Islet precursor cell (in vitro differentiated cells): ENCODE data around the gene ZNF302.
"Not testable (repeated sequence)": the region's sequence is repeated elsewhere in the genome, so short reads cannot be mapped to it uniquely, and the experiment has no call there.

Experiments
- DNase-seq: peaks from one replicate; pipeline ENCODE4 v3.0.0-alpha.2; 2018

The ZNF302 gene

DNA sequence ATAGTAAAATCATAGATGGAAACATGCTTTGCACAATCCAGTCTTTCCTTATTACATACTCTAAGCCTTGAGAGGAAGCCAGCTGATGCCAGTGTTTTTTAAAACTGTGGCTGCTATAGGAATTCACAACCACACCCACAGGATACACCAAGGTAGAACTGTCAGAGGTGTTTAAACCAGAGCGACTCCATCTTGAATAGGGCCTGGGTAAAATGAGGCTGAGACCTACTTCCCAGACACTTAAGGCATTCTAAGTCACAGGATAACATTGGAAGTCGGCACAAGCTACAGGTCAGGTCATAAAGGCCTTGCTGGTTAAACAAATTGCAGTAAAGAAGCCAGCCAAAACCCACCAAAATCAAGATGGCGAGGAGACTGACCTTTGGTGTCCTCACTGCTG is 2.2 kb upstream of the ZNF302 start:
- DNase-seq, result no peak

DNA sequence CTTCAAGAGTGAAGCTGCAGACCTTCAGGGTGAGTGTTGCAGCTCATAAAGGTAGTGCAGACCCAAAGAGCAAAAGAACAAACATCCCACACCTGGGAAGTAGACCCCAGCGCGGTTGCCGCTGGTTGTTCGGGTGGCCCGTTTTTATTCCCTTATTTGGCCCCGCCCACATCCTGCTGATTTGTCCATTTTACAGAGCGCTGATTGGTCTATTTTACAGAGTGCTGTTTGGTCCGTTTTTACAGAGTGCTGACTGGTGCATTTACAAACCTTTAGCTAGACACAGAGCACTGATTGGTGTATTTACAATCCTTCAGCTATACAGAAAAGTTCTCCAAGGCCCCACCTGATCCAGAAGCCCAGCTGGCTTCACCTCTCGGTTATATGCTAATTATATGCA is 1.6 kb upstream of the ZNF302 start:
- DNase-seq, result no peak

DNA sequence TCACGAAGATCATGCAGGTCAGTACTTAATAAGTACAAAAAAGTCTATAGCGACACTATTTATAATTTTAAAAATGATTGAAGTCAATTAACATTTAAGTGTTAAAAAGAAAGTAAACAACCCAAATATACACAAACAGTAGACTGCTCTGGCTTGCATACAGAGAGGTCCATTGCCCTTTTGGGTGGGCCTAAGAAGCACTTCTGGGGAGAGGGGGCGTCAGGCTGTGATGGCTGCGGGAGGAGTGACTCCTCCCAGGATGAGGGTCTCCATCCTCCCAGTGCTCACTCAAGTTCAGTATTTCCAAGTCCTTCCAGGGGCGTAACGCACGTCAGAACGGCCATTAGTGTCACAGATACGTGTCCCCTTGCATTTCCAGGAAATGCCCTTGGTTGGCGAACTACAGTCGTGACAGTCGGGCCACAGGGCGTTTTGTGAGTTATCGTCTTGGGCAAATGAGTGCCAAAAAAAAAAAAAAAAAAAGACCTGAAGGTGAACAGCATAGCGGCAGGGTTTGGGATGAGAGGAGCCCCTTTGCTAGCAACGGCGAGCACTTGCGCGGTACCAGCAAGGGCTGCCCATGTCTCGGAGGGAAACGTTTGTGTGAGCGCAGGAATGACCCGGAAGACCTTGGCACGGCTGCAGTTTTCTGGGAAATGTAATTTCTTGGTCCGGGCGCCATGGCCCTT is 637 bp upstream of the ZNF302 start, which contains the start of gene SCGB2B2:
SCGB2B2 (minus strand) TSS at position 463 of the 689 bp plus-strand sequence. CDS start 82,596 bp downstream, outside the sequence.
- DNase-seq, result peak; percentile 58

DNA sequence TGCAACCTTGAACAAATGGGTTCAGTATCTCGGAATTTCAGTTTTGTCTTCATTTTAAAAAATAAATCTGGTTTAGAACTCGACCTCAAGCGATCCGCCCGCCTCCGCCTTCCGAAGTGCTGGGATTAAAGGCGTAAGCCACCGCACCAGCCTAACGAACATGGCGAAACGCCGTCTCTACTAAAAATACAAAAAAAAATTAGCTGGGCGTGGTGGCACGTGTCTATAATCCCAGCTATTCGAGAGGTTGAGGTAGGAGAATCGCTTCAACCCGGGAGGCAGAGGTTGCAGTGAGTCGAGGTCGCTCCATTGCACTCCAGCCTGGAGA is 571 bp downstream of the ZNF302 start:
- no peak for DNase-seq

DNA sequence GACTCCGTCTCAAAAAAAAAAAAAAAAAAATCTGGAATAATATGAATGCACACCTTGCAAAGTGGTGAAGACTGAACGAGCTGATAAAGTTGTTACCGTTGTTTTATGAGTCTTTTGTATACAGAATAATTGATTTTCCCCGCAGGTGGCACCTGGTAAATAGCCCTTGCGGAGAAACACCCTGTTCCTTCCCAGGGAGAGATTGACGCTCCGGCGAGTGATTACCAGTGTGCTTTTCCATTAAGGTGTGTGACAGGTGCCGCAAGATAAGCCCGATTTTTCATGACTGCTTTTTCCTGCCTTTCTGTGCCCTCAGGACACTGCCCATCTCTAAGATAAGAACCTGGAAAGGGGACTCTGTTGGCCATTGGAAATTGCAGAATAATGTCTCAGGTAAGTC is 943 bp downstream of the ZNF302 start:
- no peak for DNase-seq

DNA sequence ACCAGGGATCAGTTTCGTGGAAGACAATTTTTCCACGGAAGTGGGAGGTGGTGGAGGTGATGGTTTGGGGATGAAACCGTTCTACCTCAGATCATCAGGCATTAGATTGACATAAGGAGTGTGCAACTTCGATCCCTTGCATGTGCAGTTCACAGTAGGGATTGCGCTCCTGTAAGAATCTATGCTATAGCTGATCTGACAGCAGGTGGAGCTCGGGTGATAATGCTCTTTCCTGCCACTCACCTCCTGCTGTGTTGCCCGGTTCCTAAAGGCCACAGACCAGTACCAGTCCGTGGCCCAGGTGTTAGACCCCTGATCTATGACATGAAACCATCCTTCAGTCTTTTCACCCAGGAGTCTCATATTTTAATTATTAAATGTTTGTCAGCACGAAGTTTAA is 4.0 kb downstream of the ZNF302 start:
- no peak for DNase-seq

DNA sequence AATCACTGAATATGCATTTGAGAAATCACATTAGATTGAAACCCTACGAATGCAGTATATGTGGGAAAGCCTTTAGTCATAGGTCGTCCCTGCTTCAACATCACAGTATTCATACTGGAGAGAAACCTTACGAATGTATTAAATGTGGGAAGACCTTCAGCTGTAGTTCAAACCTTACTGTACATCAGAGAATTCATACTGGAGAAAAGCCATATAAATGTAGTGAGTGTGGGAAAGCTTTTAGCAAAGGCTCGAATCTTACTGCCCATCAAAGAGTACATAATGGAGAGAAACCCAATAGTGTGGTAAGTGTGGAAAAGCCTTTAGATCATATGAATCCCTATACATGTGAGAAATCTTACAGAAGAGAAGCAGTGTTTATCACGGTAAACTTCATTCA is 7.8 kb downstream of the ZNF302 start:
- not testable (repeated sequence) for DNase-seq

DNA sequence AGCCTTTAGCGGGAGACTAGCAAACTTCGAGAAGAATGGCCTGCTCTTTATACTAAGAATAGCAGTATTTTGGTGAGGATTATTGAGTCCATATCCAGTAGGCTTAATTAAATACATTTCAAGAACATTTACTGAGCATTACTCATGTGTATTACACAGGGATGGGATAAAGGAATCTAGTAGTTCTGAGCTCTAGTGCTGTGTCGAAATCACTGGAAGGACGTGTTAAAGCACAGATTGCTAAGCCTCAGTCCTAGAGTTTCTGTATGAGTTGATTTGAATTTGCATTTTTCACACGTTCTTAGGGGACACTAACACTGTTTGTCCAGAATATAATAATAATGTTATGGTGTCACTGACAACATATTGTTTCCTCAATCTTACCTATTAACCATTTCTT is 9.0 kb downstream of the ZNF302 start:
- DNase-seq, result no peak

DNA sequence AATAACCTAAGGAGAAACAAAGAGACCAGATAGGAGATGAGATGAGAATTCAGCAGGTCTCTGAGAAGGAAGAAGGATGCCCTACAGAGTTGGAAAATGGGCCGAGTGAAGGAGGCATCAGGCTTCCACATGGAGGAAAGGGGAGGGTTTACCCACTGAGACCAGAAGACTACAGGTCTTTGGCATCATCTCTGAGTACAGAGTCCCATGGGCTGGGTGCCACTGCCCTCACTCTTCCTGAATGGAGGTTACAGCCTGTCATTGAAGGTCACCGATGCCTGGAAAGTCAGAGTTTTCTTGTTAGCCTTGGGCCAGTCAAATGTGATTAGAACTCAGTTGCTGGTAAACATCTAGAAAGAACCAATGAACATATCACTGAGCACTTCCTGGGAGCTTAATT is 9.9 kb downstream of the ZNF302 start:
- DNase-seq, result no peak

DNA sequence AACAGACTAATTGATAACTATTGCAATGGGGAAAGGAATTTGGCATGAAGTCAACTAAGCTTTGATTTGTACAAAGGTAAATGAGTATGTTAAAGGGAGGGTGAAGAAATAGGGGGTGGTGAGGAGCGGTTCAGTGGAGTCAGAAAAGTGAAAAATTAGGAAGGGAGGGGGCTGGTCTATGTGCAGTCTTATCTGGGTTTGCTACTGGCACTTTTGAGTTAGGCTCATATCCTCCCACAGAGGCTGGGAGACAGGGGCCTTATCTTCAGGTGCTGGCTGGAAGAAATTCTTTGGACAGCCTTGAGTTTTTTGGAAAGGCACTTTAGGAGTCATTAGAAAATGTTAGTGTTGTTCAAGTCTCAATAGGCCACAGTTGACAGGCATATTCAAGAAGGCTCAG is 11.1 kb downstream of the ZNF302 start:
- no peak for DNase-seq

DNA sequence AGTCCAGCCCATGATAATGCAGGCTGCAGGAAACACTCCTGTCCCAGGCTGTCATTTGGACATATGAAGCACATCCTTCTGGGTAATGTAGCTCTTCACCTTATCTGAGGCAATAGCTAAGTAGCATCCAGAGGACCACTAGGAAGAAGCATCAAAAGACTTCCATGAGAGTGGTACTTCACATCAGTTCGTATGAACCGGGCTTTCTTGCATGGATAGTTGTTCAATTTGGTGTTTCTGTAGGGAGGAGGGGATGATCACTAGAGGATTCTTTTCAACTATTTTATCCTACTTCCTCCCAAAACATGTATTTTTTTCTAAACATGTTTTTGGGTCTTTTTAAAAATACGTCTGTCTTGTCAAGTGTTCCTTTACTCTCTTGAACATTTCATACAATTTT is 12.9 kb downstream of the ZNF302 start:
- DNase-seq, result no peak

DNA sequence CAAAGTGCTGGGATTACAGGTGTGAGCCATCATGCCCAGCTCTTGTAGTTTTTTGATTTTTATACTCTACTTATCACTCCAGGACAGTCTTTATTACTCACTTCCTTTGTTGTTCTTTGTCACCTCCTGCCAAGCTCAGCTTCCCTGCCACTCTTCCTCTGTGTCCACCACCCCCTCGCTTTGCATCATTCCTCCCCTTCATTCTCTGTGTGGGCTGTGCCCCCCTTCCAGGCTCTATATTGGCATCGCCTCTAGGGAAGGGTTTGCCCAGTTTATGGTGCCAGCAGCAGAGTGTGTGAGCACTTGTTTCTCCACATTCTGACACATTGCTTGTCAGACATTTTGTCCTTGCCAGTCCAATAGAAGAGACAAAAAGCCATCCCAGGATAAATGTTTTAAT is 15.1 kb downstream of the ZNF302 start:
- DNase-seq, result no peak

DNA sequence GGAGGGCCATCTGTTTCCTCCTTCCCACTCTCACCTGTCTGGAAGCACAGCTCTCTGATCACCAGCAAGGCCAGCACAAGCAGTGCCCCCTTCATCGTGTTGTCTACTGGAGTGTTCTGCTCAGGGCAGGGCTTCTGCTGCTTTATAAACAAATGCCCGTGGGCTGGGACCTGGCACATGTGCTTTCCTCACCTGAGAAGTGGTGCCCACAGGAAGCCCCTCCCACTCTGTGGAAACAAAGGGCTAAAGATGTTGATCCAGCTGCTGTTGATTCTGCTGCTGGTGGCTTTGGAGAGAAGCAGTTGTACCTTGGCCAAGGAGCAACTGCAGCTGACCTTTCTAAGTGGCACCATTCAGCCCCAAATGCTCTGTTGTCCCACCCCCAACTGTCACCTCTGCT is 30.2 kb downstream of the ZNF302 start:
- no peak for DNase-seq

DNA sequence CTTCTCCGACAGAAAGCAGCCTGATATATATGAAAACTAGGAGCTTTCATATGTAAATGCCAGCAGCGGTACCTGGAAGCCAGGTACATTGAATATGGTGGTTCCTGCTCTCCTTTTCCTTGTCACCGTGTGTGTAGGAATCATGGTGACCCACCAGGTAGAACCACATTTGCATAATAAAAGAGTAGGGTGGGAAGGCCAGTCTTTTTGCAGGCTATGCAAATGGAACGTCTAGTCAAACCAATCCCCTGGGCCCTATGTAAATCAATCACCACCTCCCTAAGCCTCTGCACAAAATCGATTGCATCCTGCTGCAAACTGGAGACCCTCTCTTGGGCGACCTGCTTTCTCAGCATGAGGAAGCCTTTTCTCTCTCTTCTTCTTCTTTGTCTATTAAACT is 34.4 kb downstream of the ZNF302 start:
- no peak for DNase-seq

DNA sequence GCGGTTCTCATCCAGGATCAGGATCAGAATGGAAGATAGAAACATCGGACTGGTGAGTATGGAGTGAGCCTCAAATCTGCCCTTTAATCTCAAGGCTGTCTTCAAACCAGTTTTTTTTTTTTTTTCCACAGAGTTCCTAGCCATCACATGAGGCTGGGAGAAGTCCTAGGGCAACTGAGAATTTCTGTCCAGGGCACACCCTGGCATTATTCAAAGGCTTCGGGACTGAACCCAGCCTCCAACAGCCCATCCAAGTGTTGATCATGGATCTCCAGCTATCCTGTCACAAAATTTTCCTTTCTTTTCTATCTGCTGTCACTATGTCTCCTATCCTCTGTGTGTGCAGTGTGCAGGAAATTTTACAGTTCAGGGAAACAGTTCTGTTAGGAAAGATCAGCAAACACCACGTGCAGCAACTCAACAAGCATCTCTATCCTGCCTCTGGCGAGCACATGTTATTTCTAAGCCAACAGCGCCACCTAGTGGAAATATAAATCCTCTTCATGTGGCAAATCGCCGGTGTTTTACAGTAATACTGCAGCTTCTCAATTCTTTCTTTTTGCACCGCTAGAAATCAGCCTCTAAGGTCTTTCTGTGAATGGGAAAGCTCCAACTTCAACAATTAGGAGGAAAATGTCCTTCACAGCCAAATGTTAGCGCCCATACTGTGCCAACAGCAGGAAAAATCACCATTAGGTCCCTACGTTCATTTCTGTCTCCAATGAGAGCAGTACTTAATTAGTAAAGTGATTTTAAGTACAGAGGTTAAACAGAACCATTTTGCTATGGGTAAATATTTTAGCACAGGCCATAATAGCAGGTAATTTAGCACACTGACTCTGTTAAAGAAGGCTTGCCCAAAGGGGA is 35.1 kb downstream of the ZNF302 start:
- DNase-seq, result peak; percentile 64

DNA sequence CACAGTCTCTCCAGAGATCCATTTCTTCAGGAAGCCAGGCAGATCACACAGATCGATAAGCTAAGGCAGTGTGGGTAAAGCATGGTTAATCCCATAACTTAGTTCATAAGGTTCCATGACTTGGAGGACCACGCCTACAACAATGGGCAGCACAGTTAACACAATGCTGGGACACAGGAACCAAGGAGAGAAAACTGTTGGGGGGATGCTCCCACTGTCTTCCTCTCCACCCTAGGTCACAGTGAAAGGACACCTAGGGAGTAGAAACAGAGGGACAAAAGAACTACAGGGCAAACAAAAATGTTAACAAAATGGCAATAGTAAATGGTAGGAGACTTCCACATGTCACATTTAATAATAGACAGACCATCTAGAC is 35.8 kb downstream of the ZNF302 start:
- DNase-seq, result no peak

DNA sequence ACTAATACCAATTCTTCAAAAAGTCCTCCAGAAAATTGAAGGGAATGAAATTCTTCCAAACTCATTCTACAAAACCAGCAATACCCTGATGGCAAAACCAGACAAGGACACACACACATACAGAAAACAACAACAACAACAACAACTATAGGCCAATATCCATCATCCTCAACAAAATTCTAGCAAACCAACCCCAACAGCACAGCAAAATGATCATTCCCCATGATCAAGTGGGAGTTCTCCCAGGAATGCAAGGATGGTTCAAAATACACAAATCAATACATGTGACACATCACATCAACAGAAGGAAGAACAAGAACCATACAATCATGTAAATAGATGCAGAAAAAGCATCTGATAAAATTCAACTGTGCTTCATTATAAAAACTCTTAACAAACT is 37.9 kb downstream of the ZNF302 start:
- DNase-seq, result no peak

DNA sequence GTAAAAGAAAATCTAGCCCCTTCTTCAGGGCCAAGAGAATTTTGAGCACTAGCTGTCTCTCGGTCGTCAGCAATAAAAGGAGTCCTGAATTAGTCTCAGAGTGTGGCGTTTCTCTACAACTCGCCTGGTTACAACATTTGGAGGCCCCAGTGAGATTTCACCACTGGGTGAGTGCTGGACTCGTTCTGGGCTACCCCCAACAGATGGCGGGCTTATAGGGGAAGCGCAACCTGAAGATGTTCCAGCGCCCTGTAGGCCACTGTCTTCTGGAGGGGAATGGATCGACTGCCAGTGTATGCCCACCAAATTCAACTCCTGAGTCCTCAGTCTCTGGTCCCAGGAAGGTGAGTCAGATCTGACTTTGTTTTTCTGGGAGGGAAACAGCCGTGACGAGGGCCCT is 44.9 kb downstream of the ZNF302 start:
- DNase-seq, result no peak

DNA sequence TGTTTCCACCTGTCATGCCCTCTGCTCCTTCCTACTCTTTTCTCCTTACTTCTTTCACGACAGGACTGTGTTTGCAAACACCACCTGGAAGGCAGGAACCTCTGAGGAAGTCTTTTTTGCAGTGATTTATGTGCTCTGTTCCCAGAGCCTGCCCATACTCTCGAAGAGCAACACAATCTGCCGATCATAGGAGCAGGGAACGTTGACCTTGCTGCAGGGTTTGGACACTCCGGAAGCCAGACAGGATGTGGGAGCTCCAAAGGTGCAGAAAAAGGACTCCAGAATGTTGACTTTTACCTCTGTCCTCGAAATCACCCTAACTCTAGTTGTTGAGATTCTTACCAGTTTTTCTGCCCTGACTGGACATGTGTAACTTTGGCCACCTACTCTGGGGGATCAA is 47.9 kb downstream of the ZNF302 start:
- DNase-seq, result no peak

DNA sequence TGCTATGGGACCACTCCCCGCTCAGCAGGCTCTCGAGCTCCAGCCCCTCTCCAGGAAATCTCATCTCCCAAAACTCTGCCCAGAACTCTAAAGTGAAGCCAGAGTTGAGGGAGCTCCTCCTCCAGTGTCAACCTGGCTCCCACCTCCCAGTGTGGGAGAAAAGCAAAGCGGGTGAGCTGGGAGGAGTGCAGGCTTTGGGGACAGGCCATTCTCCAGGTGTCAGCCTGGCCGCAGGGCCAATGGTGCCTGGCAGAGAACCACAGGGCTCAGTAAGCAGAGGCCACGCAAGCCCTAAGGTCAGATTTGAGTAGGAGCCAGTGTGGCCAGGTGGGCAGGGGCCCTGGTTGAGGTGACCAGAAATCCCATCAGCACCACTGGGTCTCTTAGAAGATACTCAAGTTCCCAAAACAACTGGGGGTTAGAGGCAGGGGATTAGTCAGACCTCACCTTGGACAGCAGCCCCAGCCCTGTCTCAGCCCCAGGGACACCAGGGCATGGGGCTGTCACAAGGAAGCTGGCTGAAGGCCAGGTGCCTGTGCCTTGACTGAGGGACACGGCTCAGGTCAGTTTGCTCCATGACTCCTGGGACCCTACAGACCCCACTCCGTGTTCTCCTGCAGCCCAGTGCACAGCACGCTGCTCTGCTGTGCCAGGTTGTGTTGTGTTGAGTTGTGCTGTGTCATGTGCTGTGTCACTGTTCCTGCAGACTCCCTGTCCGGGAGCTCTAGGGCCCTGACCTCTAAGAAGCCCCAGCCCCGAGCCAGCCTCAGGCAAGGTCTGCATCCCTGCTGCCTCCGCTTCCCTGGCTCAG is 53.7 kb downstream of the ZNF302 start:
- DNase-seq, result no peak

DNA sequence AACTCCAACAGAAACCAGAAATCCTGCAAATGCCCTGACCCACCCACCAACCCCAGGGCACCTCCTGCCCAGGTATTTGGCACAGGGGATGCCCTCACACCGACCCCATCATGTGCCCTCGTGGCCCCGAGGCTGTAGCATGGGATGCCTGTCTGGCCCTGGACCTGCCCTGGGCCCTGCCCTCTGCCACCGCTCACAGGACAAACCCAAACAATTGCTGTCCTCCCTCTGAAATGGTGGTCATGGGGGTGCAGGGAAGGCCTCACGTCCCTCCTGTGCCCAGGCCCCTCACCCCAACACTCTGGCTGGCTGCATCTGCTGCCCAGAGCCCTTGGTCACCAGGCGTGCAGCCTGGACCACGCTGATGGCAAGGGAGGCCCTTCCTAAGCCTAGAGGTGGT is 54.5 kb downstream of the ZNF302 start:
- DNase-seq, result no peak

DNA sequence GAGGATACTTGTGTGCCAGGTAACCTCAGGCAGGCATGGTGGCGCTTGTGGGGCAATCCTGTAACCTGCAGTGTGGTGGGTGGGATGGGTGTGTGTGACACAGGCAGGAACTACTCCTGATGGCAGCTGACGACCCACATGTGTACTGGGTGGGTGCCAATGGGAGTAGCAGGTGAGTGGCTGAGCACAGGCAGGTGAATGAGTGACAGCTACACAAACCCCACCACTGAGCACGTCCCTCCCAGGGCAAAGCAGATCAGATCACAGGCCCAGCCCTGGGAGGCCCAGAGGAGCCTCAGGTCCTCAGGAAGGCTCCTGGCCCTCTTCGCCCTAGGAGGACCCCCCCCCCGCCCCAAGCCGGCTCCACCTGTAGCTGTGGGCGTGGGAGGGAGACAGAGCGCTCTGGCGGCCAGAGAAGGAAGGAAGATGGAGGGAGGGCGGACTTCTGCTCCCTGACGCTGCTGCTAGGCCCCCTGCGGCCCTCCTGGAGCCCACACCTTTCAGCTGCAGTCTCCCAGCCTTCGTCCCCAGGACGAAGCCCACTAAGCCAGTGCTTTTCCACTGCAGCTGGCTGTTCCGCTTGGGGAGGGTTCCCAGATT is 55.2 kb downstream of the ZNF302 start:
- DNase-seq, result no peak

DNA sequence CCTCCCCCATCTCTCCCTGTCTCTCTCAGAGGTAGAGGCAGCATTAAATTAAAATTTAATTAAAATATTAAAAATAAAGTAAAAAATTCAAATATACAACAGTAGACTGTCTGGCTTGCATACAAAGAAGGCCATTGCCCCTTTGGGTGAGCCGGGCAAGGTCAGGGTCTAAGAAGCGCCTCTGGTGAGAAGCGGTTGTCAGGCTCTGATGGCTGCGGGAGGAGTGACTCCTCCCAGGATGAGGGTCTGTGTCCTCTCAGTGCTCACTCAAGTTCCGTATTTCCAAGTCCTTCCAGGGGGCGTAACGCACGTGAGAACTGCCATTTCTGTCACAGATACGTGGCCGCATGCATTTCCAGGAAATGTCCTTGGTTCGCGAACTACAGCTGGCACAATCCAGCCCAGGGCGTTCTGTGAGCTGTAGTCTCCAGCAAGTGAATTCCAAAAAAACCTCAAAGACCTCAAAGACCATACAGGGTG is 55.8 kb downstream of the ZNF302 start:
- peak; percentile 75 for DNase-seq
